GM12878 (cell line): ENCODE results near the gene GUCY2D. TPM values are rescaled to one million over a fixed set of nuclear protein-coding genes. Genes with fewer than 3 reads are reported as not detected.

Experiments
- ATAC-seq: fragments of 200-7000 bp; cut with Tn5 transposase; 3 replicates; pipeline ENCODE4 v1.9.1; 2020; ENCODE audit warnings: mild to moderate bottlenecking, moderate library complexity
- BruUV-seq: library from RNA; stranded (reverse); fragments of 400-500 nt; replicated peaks from 2 replicates; lab custom pipeline; 2021; lab: Mats Ljungman, UMichigan
- CTCF ChIA-PET: fragments of 300-600 bp; sonication (Branson Sonifier 250); formaldehyde crosslinking; extraction: SDS; loops from one replicate; lab custom pipeline; 2021; ENCODE audit warnings: inconsistent platforms; lab: Yijun Ruan, JAX
- POLR2A ChIA-PET: fragments of 350-600 bp; formaldehyde crosslinking; extraction: SDS; loops from one replicate; lab custom pipeline; 2021; ENCODE audit warnings: inconsistent platforms; lab: Charles Lee
- RAD21 ChIA-PET: fragments of 300-600 bp; sonication (Branson Sonifier 250); formaldehyde crosslinking; loops from one replicate; lab custom pipeline; 2023; ENCODE audit warnings: antibody characterized with exemption; ENCODE audit not compliant: unreplicated experiment; lab: Charles Lee
- SMC1A ChIA-PET: fragments of 300-600 bp; sonication (Branson Sonifier 250); formaldehyde crosslinking; loops from one replicate; lab custom pipeline; 2023; ENCODE audit not compliant: unreplicated experiment, uncharacterized antibody; lab: Charles Lee
- DNase-seq: peaks from one replicate; pipeline ENCODE4 v3.0.0-alpha.2; 2011; ENCODE audit warnings: low read depth, low spot score
- FAIRE-seq: peaks from 3 replicates; lab custom pipeline; 2011; peaks lifted over from hg19 to GRCh38; lab: Jason Lieb, UNC
- H2AFZ ChIP-seq: 2 replicates; pipeline ENCODE4 v1.6.0; 2011; ENCODE audit warnings: low read depth, low read length, control low read depth; ENCODE audit not compliant: control insufficient read depth
- H3K27ac ChIP-seq: 2 replicates; pipeline ENCODE4 v1.5.1; 2011; ENCODE audit warnings: control low read depth; ENCODE audit not compliant: control insufficient read depth, insufficient read depth
- H3K27me3 ChIP-seq, 2 experiments: replicated peaks in 1 of 2; 2 replicates each; pipeline versions ENCODE4 v1.6.0 to v1.6.1; 2011; ENCODE audit warnings: low read length in 1 of 2; ENCODE audit not compliant: control insufficient read depth in 2 of 2, insufficient read depth in 2 of 2
- H3K36me3 ChIP-seq, 2 experiments: 2 replicates each; pipeline ENCODE4 v1.5.1; 2011; ENCODE audit warnings: low read length in 1 of 2; ENCODE audit not compliant: control insufficient read depth in 2 of 2, insufficient read depth in 2 of 2
- H3K4me1 ChIP-seq: 2 replicates; pipeline ENCODE4 v1.6.1; 2011; ENCODE audit warnings: mild to moderate bottlenecking, low read length, moderate library complexity, mixed read lengths; ENCODE audit not compliant: control insufficient read depth, insufficient read depth
- H3K4me2 ChIP-seq: 2 replicates; pipeline ENCODE4 v1.6.0; 2011; ENCODE audit warnings: control low read depth; ENCODE audit not compliant: control insufficient read depth, insufficient read depth
- H3K4me3 ChIP-seq: fragments of 200-600 bp; sonication (generic); 2 replicates; pipeline ENCODE4 v1.5.1; 2016
- H3K79me2 ChIP-seq: 2 replicates; pipeline ENCODE4 v1.6.0; 2011; ENCODE audit warnings: low read length; ENCODE audit not compliant: control insufficient read depth, insufficient read depth
- H3K9ac ChIP-seq: 2 replicates; pipeline ENCODE4 v1.8.0; 2011; ENCODE audit warnings: low read length, control low read depth, mixed read lengths; ENCODE audit not compliant: control insufficient read depth, insufficient read depth
- H3K9me3 ChIP-seq: replicated peaks from 3 replicates; pipeline ENCODE4 v1.5.1; 2011; ENCODE audit warnings: mild to moderate bottlenecking, low read length; ENCODE audit not compliant: control insufficient read depth, insufficient read depth
- H4K20me1 ChIP-seq: 2 replicates; pipeline ENCODE4 v1.6.0; 2011; ENCODE audit not compliant: control insufficient read depth, insufficient read depth
- CHD2 ChIP-seq: IDR thresholded peaks from 2 replicates; pipeline ENCODE4 v1.6.1; 2011; ENCODE audit warnings: low read depth, low read length, improper control_type of control experiment, borderline replicate concordance
- EGR1 ChIP-seq, 2 experiments: IDR thresholded peaks; 1 replicate in 1 of 2; 2 replicates in 1 of 2; pipeline ENCODE4 v1.6.1; 2011 to 2012; ENCODE audit warnings: low read depth in 2 of 2, low read length in 2 of 2, borderline replicate concordance in 1 of 2, mild to moderate bottlenecking in 1 of 2, moderate library complexity in 1 of 2
- ESRRA ChIP-seq: IDR thresholded peaks from 2 replicates; pipeline ENCODE4 v1.6.1; 2012; ENCODE audit warnings: mild to moderate bottlenecking, low read length, improper control_type of control experiment
- ETV6 ChIP-seq, 2 experiments: fragments of 450-650 bp in 1 of 2; IDR thresholded peaks in 1 of 2; conservative IDR thresholded peaks in 1 of 2; 2 replicates each; pipeline ENCODE4 v1.6.1; 2014; ENCODE audit warnings: antibody characterized with exemption in 1 of 2, borderline replicate concordance in 1 of 2, low read depth in 1 of 2, mild to moderate bottlenecking in 1 of 2, moderate library complexity in 1 of 2
- EZH2 ChIP-seq: IDR thresholded peaks from 2 replicates; pipeline ENCODE4 v1.6.1; 2012; ENCODE audit warnings: low read depth, mild to moderate bottlenecking, control low read depth, inconsistent platforms, low read length, borderline replicate concordance; ENCODE audit not compliant: control insufficient read depth
- TCF3 ChIP-seq: IDR thresholded peaks from 2 replicates; pipeline ENCODE4 v1.6.1; 2012; ENCODE audit warnings: low read depth, mild to moderate bottlenecking, low read length, borderline replicate concordance; ENCODE audit not compliant: insufficient read depth
- YY1 ChIP-seq: IDR thresholded peaks from 2 replicates; pipeline ENCODE4 v1.6.1; 2011; ENCODE audit warnings: low read depth, mild to moderate bottlenecking, low read length
- ZNF622 ChIP-seq: fragments of 450-650 bp; IDR thresholded peaks from 2 replicates; pipeline ENCODE4 v1.6.1; 2017; ENCODE audit warnings: mild to moderate bottlenecking, inconsistent platforms
- in situ Hi-C: fragments of 300-500 bp; cut with MboI; formaldehyde crosslinking; loops from 9 replicates; pipeline ENCODE4 v1.14.3; 2018; ENCODE audit warnings: mixed read lengths
- intact Hi-C: fragments of 100-400 bp; cut with micrococcal nuclease; formaldehyde crosslinking; loops from one replicate; pipeline ENCODE4 v1.14.2; 2022; ENCODE audit not compliant: unreplicated experiment
- polyA plus RNA-seq, 11 experiments: library from polyadenylated mRNA; depleted of rRNA in 4 of 11; unstranded in 6 of 11; stranded (reverse) in 5 of 11; fragments of >200 nt; fragmentation: Nextera tagmentation in 4 of 11; fragmentation: Illumina TruSeq in 1 of 11; extraction: Ambion mirVana in 4 of 11; extraction: Trizol in 1 of 11; gene quantifications; 1 replicate in 1 of 11; 2 replicates in 10 of 11; pipeline versions ENCODE4 v1.2.1 to v1.2.3, GENCODE V29; 2011 to 2016; ENCODE audit warnings: inconsistent platforms in 2 of 11, missing spikeins in 2 of 11, low read depth in 1 of 11
- total RNA-seq, 4 experiments: library from RNA; depleted of rRNA in 3 of 4; stranded (reverse); fragments of >200 nt in 3 of 4; fragmentation: Illumina TruSeq in 1 of 4; extraction: Trizol in 1 of 4; gene quantifications; 2 replicates each; pipeline versions ENCODE4 v1.2.1 to v1.2.3, GENCODE V29; 2013 to 2021

The GUCY2D gene
- total and polyA plus RNA-seq, 10 of the 15 experiments (the other 5 are each of a cell fraction or from before 2014, with no cell fraction given), result not detected

DNA sequence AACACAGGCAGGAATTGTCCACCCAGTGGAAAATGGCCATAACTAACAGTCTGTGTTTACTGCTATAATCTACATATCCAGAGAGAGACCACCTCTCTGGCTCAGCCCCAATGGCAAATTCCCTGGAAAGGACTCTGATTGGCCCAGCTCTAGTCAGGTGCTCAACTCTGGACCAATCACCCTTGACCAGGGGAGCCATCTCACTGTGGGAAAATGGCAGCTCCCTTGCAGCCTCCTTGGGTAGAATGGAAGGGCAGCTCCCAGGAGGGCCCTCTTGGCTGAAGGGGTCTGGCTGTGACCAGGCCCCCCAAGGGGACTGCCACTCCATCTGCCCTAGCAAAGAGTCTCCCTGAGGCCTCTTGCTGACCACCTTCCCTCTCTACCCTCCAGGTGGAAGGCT, 39.6 kb downstream of the GUCY2D start:
- ChIA-PET SMC1A (interaction anchor here (0.6 to 3.1 kb wide), 20 partner anchors 10 to 298 kb away, joined by 3 to 32 read pairs (median 4); partner anchors contain the start of genes GUCY2D and RANGRF), POLR2A (interaction anchor here (0.6 to 1.3 kb wide), 2 partner anchors 21 to 109 kb away, joined by 3 read pairs; partner anchors contain the start of genes CNTROB and TRAPPC1), RAD21 (interaction anchor here (0.8 to 3.0 kb wide), 17 partner anchors 11 to 299 kb away, joined by 3 to 24 read pairs (median 4); partner anchors contain the start of genes GUCY2D, RNF227 and SLC25A35), CTCF (interaction anchor here (0.6 to 6.7 kb wide), 36 partner anchors 10 to 901 kb away, joined by 3 to 79 read pairs (median 4); partner anchors contain the start of genes CNTROB, CYB5D1, GUCY2D and NAA38)
- no peak for DNase-seq
- Histone ChIP-seq H2AFZ (no peak overlapping the region), H3K4me2 (no peak overlapping the region), H3K36me3 (no peaks in the 10 kb centered on the region), H3K27ac (no peak overlapping the region), H3K9me3 (no peaks in the 10 kb centered on the region), H4K20me1 (no peaks in the 10 kb centered on the region), H3K27me3 (peaks cover 0 to 3% of the 10 kb centered on the region in 2 experiments; a peak in 2 of 4 replicates), H3K4me3 (no peak overlapping the region), H3K9ac (no peak overlapping the region), H3K4me1 (no peaks in the 10 kb centered on the region), H3K79me2 (no peaks in the 10 kb centered on the region)
- no peak for TF ChIP-seq CHD2
- TF ChIP-seq TCF3, result no peak
- no peak for TF ChIP-seq ETV6 (conservative IDR thresholded peaks at IDR 0.05 in 1 of 2, IDR thresholded peaks at IDR 0.05 in 1 of 2; ENCODE audit: borderline replicate concordance in 1 of 2, low read depth in 1 of 2)
- TF ChIP-seq ESRRA, result no peak
- TF ChIP-seq EGR1 (IDR thresholded peaks at IDR 0.05; ENCODE audit: borderline replicate concordance in 1 of 2, low read depth in 2 of 2, low read length in 2 of 2), result no peak
- TF ChIP-seq EZH2, result no peak
- TF ChIP-seq YY1, result peak; percentile 52; the same call in 1 of the 2 replicates
- TF ChIP-seq ZNF622, result no peak
- no TSS peak for BruUV-seq
- no peak for FAIRE-seq
- intact Hi-C loops, result loop anchor here (2.0 to 5.0 kb wide), 3 partner anchors 129 to 300 kb away; no protein-coding TSS in a partner anchor
- in situ Hi-C loops, result loop anchor here (5.0 kb wide), 1 partner anchor 130 kb away; no protein-coding TSS in a partner anchor
- ATAC-seq, result peak; percentile 67
